GM12878 (cell line): ENCODE measurements around the gene GTF2A1. TPM values are rescaled to one million over a fixed set of nuclear protein-coding genes. Genes with fewer than 3 reads are reported as not detected.

ENCODE experiments used
- ATAC-seq: fragments of 200-7000 bp; cut with Tn5 transposase; 3 replicates; pipeline ENCODE4 v1.9.1; 2020; ENCODE audit warnings: mild to moderate bottlenecking, moderate library complexity
- BruUV-seq: library from RNA; stranded (reverse); fragments of 400-500 nt; replicated peaks from 2 replicates; lab custom pipeline; 2021; lab: Mats Ljungman, UMichigan
- CTCF ChIA-PET: fragments of 300-600 bp; sonication (Branson Sonifier 250); formaldehyde crosslinking; extraction: SDS; loops from one replicate; lab custom pipeline; 2021; ENCODE audit warnings: inconsistent platforms; lab: Yijun Ruan, JAX
- POLR2A ChIA-PET: fragments of 350-600 bp; formaldehyde crosslinking; extraction: SDS; loops from one replicate; lab custom pipeline; 2021; ENCODE audit warnings: inconsistent platforms; lab: Charles Lee
- RAD21 ChIA-PET: fragments of 300-600 bp; sonication (Branson Sonifier 250); formaldehyde crosslinking; loops from one replicate; lab custom pipeline; 2023; ENCODE audit warnings: antibody characterized with exemption; ENCODE audit not compliant: unreplicated experiment; lab: Charles Lee
- SMC1A ChIA-PET: fragments of 300-600 bp; sonication (Branson Sonifier 250); formaldehyde crosslinking; loops from one replicate; lab custom pipeline; 2023; ENCODE audit not compliant: unreplicated experiment, uncharacterized antibody; lab: Charles Lee
- DNase-seq: peaks from one replicate; pipeline ENCODE4 v3.0.0-alpha.2; 2011; ENCODE audit warnings: low read depth, low spot score
- FAIRE-seq: peaks from 3 replicates; lab custom pipeline; 2011; peaks lifted over from hg19 to GRCh38; lab: Jason Lieb, UNC
- H2AFZ ChIP-seq: 2 replicates; pipeline ENCODE4 v1.6.0; 2011; ENCODE audit warnings: low read depth, low read length, control low read depth; ENCODE audit not compliant: control insufficient read depth
- H3K27ac ChIP-seq: 2 replicates; pipeline ENCODE4 v1.5.1; 2011; ENCODE audit warnings: control low read depth; ENCODE audit not compliant: control insufficient read depth, insufficient read depth
- H3K27me3 ChIP-seq, 2 experiments: replicated peaks in 1 of 2; 2 replicates each; pipeline versions ENCODE4 v1.6.0 to v1.6.1; 2011; ENCODE audit warnings: low read length in 1 of 2; ENCODE audit not compliant: control insufficient read depth in 2 of 2, insufficient read depth in 2 of 2
- H3K36me3 ChIP-seq, 2 experiments: 2 replicates each; pipeline ENCODE4 v1.5.1; 2011; ENCODE audit warnings: low read length in 1 of 2; ENCODE audit not compliant: control insufficient read depth in 2 of 2, insufficient read depth in 2 of 2
- H3K4me1 ChIP-seq: 2 replicates; pipeline ENCODE4 v1.6.1; 2011; ENCODE audit warnings: mild to moderate bottlenecking, low read length, moderate library complexity, mixed read lengths; ENCODE audit not compliant: control insufficient read depth, insufficient read depth
- H3K4me2 ChIP-seq: 2 replicates; pipeline ENCODE4 v1.6.0; 2011; ENCODE audit warnings: control low read depth; ENCODE audit not compliant: control insufficient read depth, insufficient read depth
- H3K4me3 ChIP-seq: fragments of 200-600 bp; sonication (generic); 2 replicates; pipeline ENCODE4 v1.5.1; 2016
- H3K79me2 ChIP-seq: 2 replicates; pipeline ENCODE4 v1.6.0; 2011; ENCODE audit warnings: low read length; ENCODE audit not compliant: control insufficient read depth, insufficient read depth
- H3K9ac ChIP-seq: 2 replicates; pipeline ENCODE4 v1.8.0; 2011; ENCODE audit warnings: low read length, control low read depth, mixed read lengths; ENCODE audit not compliant: control insufficient read depth, insufficient read depth
- H3K9me3 ChIP-seq: replicated peaks from 3 replicates; pipeline ENCODE4 v1.5.1; 2011; ENCODE audit warnings: mild to moderate bottlenecking, low read length; ENCODE audit not compliant: control insufficient read depth, insufficient read depth
- H4K20me1 ChIP-seq: 2 replicates; pipeline ENCODE4 v1.6.0; 2011; ENCODE audit not compliant: control insufficient read depth, insufficient read depth
- BACH1 ChIP-seq: fragments of 450-650 bp; IDR thresholded peaks from 2 replicates; pipeline ENCODE4 v1.6.1; 2017; ENCODE audit warnings: mild to moderate bottlenecking, borderline replicate concordance
- CHD1 ChIP-seq: IDR thresholded peaks from 2 replicates; pipeline ENCODE4 v1.6.1; 2012; ENCODE audit warnings: low read depth, low read length, improper control_type of control experiment
- EED ChIP-seq: sonication (generic); IDR thresholded peaks from 2 replicates; pipeline ENCODE4 v1.6.1; 2016; ENCODE audit warnings: antibody characterized with exemption, low read depth
- ETV6 ChIP-seq, 2 experiments: fragments of 450-650 bp in 1 of 2; IDR thresholded peaks in 1 of 2; conservative IDR thresholded peaks in 1 of 2; 2 replicates each; pipeline ENCODE4 v1.6.1; 2014; ENCODE audit warnings: antibody characterized with exemption in 1 of 2, borderline replicate concordance in 1 of 2, low read depth in 1 of 2, mild to moderate bottlenecking in 1 of 2, moderate library complexity in 1 of 2
- GATAD2B ChIP-seq: fragments of 450-650 bp; conservative IDR thresholded peaks from 2 replicates; pipeline ENCODE4 v1.6.1; 2017; ENCODE audit warnings: low read depth, mild to moderate bottlenecking, moderate library complexity
- HCFC1 ChIP-seq: fragments of 150-350 bp; IDR thresholded peaks from 2 replicates; pipeline ENCODE4 v1.6.1; 2014; ENCODE audit warnings: low read length
- HDAC2 ChIP-seq: fragments of 200-600 bp; sonication (generic); IDR thresholded peaks from 2 replicates; pipeline ENCODE4 v1.6.1; 2017
- IKZF1 ChIP-seq: fragments of 450-650 bp; conservative IDR thresholded peaks from 2 replicates; pipeline ENCODE4 v1.6.1; 2017; ENCODE audit warnings: antibody characterized with exemption, mild to moderate bottlenecking
- IKZF2 ChIP-seq, 2 experiments: fragments of 450-650 bp; IDR thresholded peaks; 2 replicates each; pipeline ENCODE4 v1.6.1; 2017; ENCODE audit warnings: mild to moderate bottlenecking in 2 of 2, moderate library complexity in 2 of 2
- MEF2B ChIP-seq: fragments of 450-650 bp; IDR thresholded peaks from 2 replicates; pipeline ENCODE4 v1.6.1; 2018; ENCODE audit warnings: mild to moderate bottlenecking, moderate library complexity; ENCODE audit not compliant: partially characterized antibody, poor library complexity, severe bottlenecking
- NFYB ChIP-seq: IDR thresholded peaks from 2 replicates; pipeline ENCODE4 v1.6.1; 2011; ENCODE audit warnings: low read depth, mild to moderate bottlenecking, low read length, improper control_type of control experiment, moderate library complexity; ENCODE audit not compliant: insufficient read depth
- PAX5 ChIP-seq: IDR thresholded peaks from 2 replicates; pipeline ENCODE4 v1.6.1; 2011; ENCODE audit warnings: low read depth, low read length, borderline replicate concordance
- SPI1 ChIP-seq: IDR thresholded peaks from 2 replicates; pipeline ENCODE4 v1.6.1; 2011; ENCODE audit warnings: low read depth, mild to moderate bottlenecking, low read length, moderate library complexity, borderline replicate concordance; ENCODE audit not compliant: insufficient read depth
- WRNIP1 ChIP-seq: IDR thresholded peaks from 2 replicates; pipeline ENCODE4 v1.6.1; 2011; ENCODE audit warnings: low read depth, low read length, improper control_type of control experiment, borderline replicate concordance
- ZNF24 ChIP-seq: fragments of 450-650 bp; IDR thresholded peaks from 2 replicates; pipeline ENCODE4 v1.6.1; 2017; ENCODE audit warnings: antibody characterized with exemption, mild to moderate bottlenecking
- WGBS: methylation state at CpG from one replicate; pipeline ENCODE4 v1.1.6; 2016; ENCODE audit warnings: low lambda C conversion rate; ENCODE audit not compliant: insufficient replicate concordance, insufficient coverage; ENCODE audit errors: missing lambda C conversion rate; 5-methylcytosine and 5-hydroxymethylcytosine counted together
- in situ Hi-C: fragments of 300-500 bp; cut with MboI; formaldehyde crosslinking; loops from 9 replicates; pipeline ENCODE4 v1.14.3; 2018; ENCODE audit warnings: mixed read lengths
- intact Hi-C: fragments of 100-400 bp; cut with micrococcal nuclease; formaldehyde crosslinking; loops from one replicate; pipeline ENCODE4 v1.14.2; 2022; ENCODE audit not compliant: unreplicated experiment
- polyA plus RNA-seq, 11 experiments: library from polyadenylated mRNA; depleted of rRNA in 4 of 11; unstranded in 6 of 11; stranded (reverse) in 5 of 11; fragments of >200 nt; fragmentation: Nextera tagmentation in 4 of 11; fragmentation: Illumina TruSeq in 1 of 11; extraction: Ambion mirVana in 4 of 11; extraction: Trizol in 1 of 11; gene quantifications; 1 replicate in 1 of 11; 2 replicates in 10 of 11; pipeline versions ENCODE4 v1.2.1 to v1.2.3, GENCODE V29; 2011 to 2016; ENCODE audit warnings: inconsistent platforms in 2 of 11, missing spikeins in 2 of 11, low read depth in 1 of 11
- total RNA-seq, 4 experiments: library from RNA; depleted of rRNA in 3 of 4; stranded (reverse); fragments of >200 nt in 3 of 4; fragmentation: Illumina TruSeq in 1 of 4; extraction: Trizol in 1 of 4; gene quantifications; 2 replicates each; pipeline versions ENCODE4 v1.2.1 to v1.2.3, GENCODE V29; 2013 to 2021
- TF ChIP-seq, protein P1 (sequence below): fragments of 450-650 bp; IDR thresholded peaks from 2 replicates; pipeline ENCODE4 v1.6.1; 2017; ENCODE audit warnings: mild to moderate bottlenecking
- TF ChIP-seq, protein P2 (sequence below): fragments of 450-650 bp; conservative IDR thresholded peaks from 2 replicates; pipeline ENCODE4 v1.6.1; 2017; ENCODE audit warnings: mild to moderate bottlenecking, moderate library complexity
- TF ChIP-seq, protein P3 (sequence below): IDR thresholded peaks from 2 replicates; pipeline ENCODE4 v1.6.1; 2012; ENCODE audit warnings: low read length, inconsistent platforms

The GTF2A1 gene
- total and polyA plus RNA-seq, 10 of the 15 experiments (the other 5 are each of a cell fraction or from before 2014, with no cell fraction given): 2.5 to 28.7 (median 14.9) TPM

DNA sequence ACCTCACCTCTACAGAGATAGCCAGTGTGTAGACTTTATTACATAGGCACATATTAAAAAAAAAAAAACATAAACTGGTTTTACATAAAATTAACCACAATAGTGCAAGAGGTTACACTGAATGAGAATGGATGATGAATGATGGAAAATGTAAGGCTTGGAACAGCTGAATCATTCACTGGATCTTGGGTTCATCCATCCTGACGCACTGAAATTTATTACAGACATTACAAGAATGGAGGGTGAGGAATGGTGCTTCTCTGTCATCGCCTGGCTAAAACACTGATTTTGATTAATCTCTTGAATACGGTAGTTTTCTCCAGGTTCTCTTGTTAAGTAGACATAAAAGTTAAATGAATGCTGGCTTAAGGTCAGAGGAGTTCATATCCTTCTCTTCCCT lies 40.0 kb upstream of the GTF2A1 start (continued):
- TF ChIP-seq, protein P1, sequence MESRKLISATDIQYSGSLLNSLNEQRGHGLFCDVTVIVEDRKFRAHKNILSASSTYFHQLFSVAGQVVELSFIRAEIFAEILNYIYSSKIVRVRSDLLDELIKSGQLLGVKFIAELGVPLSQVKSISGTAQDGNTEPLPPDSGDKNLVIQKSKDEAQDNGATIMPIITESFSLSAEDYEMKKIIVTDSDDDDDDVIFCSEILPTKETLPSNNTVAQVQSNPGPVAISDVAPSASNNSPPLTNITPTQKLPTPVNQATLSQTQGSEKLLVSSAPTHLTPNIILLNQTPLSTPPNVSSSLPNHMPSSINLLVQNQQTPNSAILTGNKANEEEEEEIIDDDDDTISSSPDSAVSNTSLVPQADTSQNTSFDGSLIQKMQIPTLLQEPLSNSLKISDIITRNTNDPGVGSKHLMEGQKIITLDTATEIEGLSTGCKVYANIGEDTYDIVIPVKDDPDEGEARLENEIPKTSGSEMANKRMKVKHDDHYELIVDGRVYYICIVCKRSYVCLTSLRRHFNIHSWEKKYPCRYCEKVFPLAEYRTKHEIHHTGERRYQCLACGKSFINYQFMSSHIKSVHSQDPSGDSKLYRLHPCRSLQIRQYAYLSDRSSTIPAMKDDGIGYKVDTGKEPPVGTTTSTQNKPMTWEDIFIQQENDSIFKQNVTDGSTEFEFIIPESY: no peak
- TF ChIP-seq MEF2B (no peak), WRNIP1 (no peak), GATAD2B (no peak), CHD1 (no peak), PAX5 (no peak), ZNF24 (no peak), NFYB (no peak), HCFC1 (no peak), HDAC2 (no peak), BACH1 (no peak)

DNA sequence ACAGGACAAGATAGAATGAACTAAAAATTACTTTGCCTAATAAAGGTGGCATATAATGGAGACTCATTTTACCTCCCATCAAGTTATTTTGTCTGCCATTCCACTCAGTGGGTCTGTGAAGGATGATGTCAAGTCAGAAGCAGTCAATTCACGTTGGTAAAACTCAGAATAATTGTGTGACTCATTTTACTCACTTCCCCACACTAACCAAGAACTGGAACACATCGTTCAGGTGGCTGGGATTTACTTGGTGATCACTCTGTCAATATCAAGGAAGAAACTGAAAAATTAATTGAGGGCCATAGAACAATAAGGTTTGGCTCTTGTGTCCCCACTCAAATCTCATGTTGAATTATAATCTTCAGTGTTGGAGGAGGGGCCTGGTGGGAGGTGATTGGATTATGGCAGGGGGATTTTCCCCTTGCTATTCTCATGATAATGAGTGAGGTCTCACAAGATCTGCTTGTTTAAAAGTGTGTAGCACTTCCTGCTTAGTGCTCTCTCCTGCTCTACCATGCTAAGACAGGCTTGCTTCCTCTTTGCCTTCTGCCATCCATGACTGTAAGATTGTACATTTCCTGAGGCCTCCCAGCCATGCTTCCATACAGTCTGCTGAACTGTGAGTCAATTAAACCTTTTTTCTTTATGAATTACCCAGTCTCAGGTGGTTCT lies 35.7 kb upstream of the GTF2A1 start:
- H3K4me2 ChIP-seq: no peak overlapping the region
- RAD21 ChIA-PET: no interaction called here
- no peaks in the 10 kb centered on the region for H3K27me3 ChIP-seq
- no peak overlapping the region for H3K4me3 ChIP-seq
- ATAC-seq: peak; percentile 68
- CTCF ChIA-PET: no interaction called here
- BruUV-seq: no TSS peak
- no peak overlapping the region for H3K9ac ChIP-seq
- FAIRE-seq: no peak
- WGBS: 0% methylated on average over 2 of the region's 2 CpGs
- no peaks in the 10 kb centered on the region for H3K36me3 ChIP-seq
- POLR2A ChIA-PET: no interaction called here
- H3K4me1 ChIP-seq: no peaks in the 10 kb centered on the region
- SMC1A ChIA-PET: no interaction called here
- no peaks in the 10 kb centered on the region for H3K9me3 ChIP-seq
- H3K79me2 ChIP-seq: no peaks in the 10 kb centered on the region
- H4K20me1 ChIP-seq: no peaks in the 10 kb centered on the region
- intact Hi-C loops: no loop called here
- in situ Hi-C loops: no loop called here
- no peak overlapping the region; the same call in 1 of the 2 replicates for H2AFZ ChIP-seq
- DNase-seq: peak; percentile 7
- no peak overlapping the region for H3K27ac ChIP-seq
- TF ChIP-seq, protein P2, sequence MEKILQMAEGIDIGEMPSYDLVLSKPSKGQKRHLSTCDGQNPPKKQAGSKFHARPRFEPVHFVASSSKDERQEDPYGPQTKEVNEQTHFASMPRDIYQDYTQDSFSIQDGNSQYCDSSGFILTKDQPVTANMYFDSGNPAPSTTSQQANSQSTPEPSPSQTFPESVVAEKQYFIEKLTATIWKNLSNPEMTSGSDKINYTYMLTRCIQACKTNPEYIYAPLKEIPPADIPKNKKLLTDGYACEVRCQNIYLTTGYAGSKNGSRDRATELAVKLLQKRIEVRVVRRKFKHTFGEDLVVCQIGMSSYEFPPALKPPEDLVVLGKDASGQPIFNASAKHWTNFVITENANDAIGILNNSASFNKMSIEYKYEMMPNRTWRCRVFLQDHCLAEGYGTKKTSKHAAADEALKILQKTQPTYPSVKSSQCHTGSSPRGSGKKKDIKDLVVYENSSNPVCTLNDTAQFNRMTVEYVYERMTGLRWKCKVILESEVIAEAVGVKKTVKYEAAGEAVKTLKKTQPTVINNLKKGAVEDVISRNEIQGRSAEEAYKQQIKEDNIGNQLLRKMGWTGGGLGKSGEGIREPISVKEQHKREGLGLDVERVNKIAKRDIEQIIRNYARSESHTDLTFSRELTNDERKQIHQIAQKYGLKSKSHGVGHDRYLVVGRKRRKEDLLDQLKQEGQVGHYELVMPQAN: no peak
- TF ChIP-seq ETV6 (conservative IDR thresholded peaks at IDR 0.05 in 1 of 2, IDR thresholded peaks at IDR 0.05 in 1 of 2; ENCODE audit: borderline replicate concordance in 1 of 2, low read depth in 1 of 2): no peak
- no peak for TF ChIP-seq CHD1
- TF ChIP-seq IKZF1: no peak
- TF ChIP-seq, protein P3, sequence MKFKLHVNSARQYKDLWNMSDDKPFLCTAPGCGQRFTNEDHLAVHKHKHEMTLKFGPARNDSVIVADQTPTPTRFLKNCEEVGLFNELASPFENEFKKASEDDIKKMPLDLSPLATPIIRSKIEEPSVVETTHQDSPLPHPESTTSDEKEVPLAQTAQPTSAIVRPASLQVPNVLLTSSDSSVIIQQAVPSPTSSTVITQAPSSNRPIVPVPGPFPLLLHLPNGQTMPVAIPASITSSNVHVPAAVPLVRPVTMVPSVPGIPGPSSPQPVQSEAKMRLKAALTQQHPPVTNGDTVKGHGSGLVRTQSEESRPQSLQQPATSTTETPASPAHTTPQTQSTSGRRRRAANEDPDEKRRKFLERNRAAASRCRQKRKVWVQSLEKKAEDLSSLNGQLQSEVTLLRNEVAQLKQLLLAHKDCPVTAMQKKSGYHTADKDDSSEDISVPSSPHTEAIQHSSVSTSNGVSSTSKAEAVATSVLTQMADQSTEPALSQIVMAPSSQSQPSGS: 0 out of 2 replicates have a peak, but pooled peaks have one; percentile 18
- 0 out of 4 replicates have a peak, but pooled peaks have one; percentile 12 to 13 for TF ChIP-seq IKZF2 (IDR thresholded peaks at IDR 0.05)
- no peak for TF ChIP-seq HCFC1
- TF ChIP-seq SPI1: peak; percentile 67
- 0 out of 2 replicates have a peak, but pooled peaks have one; percentile 40 for TF ChIP-seq EED
